SJSA1 (cell line): ENCODE results near the gene ITPR2. TPM values are rescaled to one million over a fixed set of nuclear protein-coding genes. Genes with fewer than 3 reads are reported as not detected.
A peak's percentile ranks its signal among the peaks of the same experiment; 100 is the strongest.
"Not testable (repeated sequence)": the region's sequence is repeated elsewhere in the genome, so short reads cannot be mapped to it uniquely, and the experiment has no call there.

Experiments used
- DNase-seq, 2 experiments: peaks; one replicate each; pipeline ENCODE4 v3.0.0-alpha.2; 2015 to 2020; ENCODE audit warnings: low spot score in 2 of 2, low read depth in 1 of 2
- H3K27ac ChIP-seq: fragments of 250-450 bp; sonication (Bioruptor Pico); 2 replicates; pipeline ENCODE4 v1.5.1; 2020; ENCODE audit warnings: mild to moderate bottlenecking, moderate library complexity
- H3K27me3 ChIP-seq: fragments of 250-450 bp; sonication (Bioruptor Pico); replicated peaks from 2 replicates; pipeline ENCODE4 v1.5.1; 2020; ENCODE audit warnings: mild to moderate bottlenecking, moderate library complexity
- H3K36me3 ChIP-seq: fragments of 250-450 bp; sonication (Bioruptor Pico); 2 replicates; pipeline ENCODE4 v1.5.1; 2020; ENCODE audit warnings: mild to moderate bottlenecking
- H3K4me1 ChIP-seq: fragments of 250-450 bp; sonication (Bioruptor Pico); replicated peaks from 2 replicates; pipeline ENCODE4 v1.6.1; 2021; ENCODE audit warnings: mild to moderate bottlenecking
- H3K4me3 ChIP-seq: fragments of 250-450 bp; sonication (Bioruptor Pico); 2 replicates; pipeline ENCODE4 v1.5.1; 2020; ENCODE audit warnings: mild to moderate bottlenecking
- H3K9me3 ChIP-seq: fragments of 250-450 bp; sonication (Bioruptor Pico); replicated peaks from 2 replicates; pipeline ENCODE4 v1.5.1; 2020; ENCODE audit warnings: mild to moderate bottlenecking
- total RNA-seq: library from RNA; depleted of rRNA; stranded (reverse); fragments of >200 nt; shearing (Covaris generic); gene quantifications from 2 replicates; pipeline ENCODE4 v1.2.3, GENCODE V29; 2014

Gene ITPR2
- total RNA-seq, 1 experiment from 2014 or later = 82.3 TPM

- Histone ChIP-seq H3K4me3 (no peak overlapping the region), H3K27me3 (no peaks in the 10 kb centered on the region), H3K9me3 (no peaks in the 10 kb centered on the region; the same call in none of the 2 replicates), H3K27ac (no peak overlapping the region), H3K36me3 (no peaks in the 10 kb centered on the region), H3K4me1 (no peaks in the 10 kb centered on the region)
- no peak for DNase-seq
Measured at GRCh38 chr12:26762186-26762585, 70.8 kb downstream of the ITPR2 start.

GRCh38 chr12:26761775-26762174 lies 71.2 kb downstream of the ITPR2 start:
- Histone ChIP-seq H3K27me3 (no peaks in the 10 kb centered on the region), H3K27ac (no peak overlapping the region), H3K4me1 (no peaks in the 10 kb centered on the region), H3K36me3 (no peaks in the 10 kb centered on the region), H3K4me3 (no peak overlapping the region), H3K9me3 (no peaks in the 10 kb centered on the region; the same call in none of the 2 replicates)
- DNase-seq = no peak

- Histone ChIP-seq H3K4me3 (no peak overlapping the region), H3K36me3 (no peaks in the 10 kb centered on the region), H3K27me3 (no peaks in the 10 kb centered on the region)
Measured at GRCh38 chr12:26760657-26761293, 72.2 kb downstream of the ITPR2 start.

GRCh38 chr12:26755362-26755761 lies 77.6 kb downstream of the ITPR2 start:
- not testable (repeated sequence) for H3K27me3 ChIP-seq, H3K4me3 ChIP-seq, H3K36me3 ChIP-seq, H3K27ac ChIP-seq, H3K4me1 ChIP-seq, DNase-seq, H3K9me3 ChIP-seq

More at GRCh38 chr12:26760657-26761293, 72.2 kb downstream of the ITPR2 start:
- DNase-seq = no peak
- Histone ChIP-seq H3K9me3 (no peaks in the 10 kb centered on the region; the same call in none of the 2 replicates), H3K27ac (no peak overlapping the region), H3K4me1 (no peaks in the 10 kb centered on the region)

- no peak overlapping the region for H3K4me3 ChIP-seq
- DNase-seq = no peak
- H3K9me3 ChIP-seq = no peaks in the 10 kb centered on the region
- H3K27ac ChIP-seq = no peak overlapping the region
- peaks cover 9% of the 10 kb centered on the region for H3K4me1 ChIP-seq
- 0 out of 2 replicates have a peak, but pooled peaks cover 3% of the 10 kb centered on the region for H3K36me3 ChIP-seq
- no peaks in the 10 kb centered on the region for H3K27me3 ChIP-seq
Measured at GRCh38 chr12:26754148-26754547, 78.8 kb downstream of the ITPR2 start.

GRCh38 chr12:26751179-26751578 lies 81.8 kb downstream of the ITPR2 start:
- H3K36me3 ChIP-seq = 0 out of 2 replicates have a peak, but pooled peaks cover 3% of the 10 kb centered on the region

GRCh38 chr12:26750531-26751175 lies 82.3 kb downstream of the ITPR2 start:
- peaks cover 42% of the 10 kb centered on the region for H3K4me1 ChIP-seq

More at GRCh38 chr12:26751179-26751578, 81.8 kb downstream of the ITPR2 start:
- Histone ChIP-seq H3K9me3 (no peaks in the 10 kb centered on the region), H3K4me1 (peaks cover 36% of the 10 kb centered on the region), H3K27me3 (no peaks in the 10 kb centered on the region), H3K4me3 (no peak overlapping the region), H3K27ac (no peak overlapping the region)
- DNase-seq = no peak

GRCh38 chr12:26749781-26750180 lies 83.2 kb downstream of the ITPR2 start:
- DNase-seq = no peak
- no peaks in the 10 kb centered on the region for H3K36me3 ChIP-seq
- H3K4me3 ChIP-seq = no peak overlapping the region
- no peaks in the 10 kb centered on the region for H3K27me3 ChIP-seq
- no peaks in the 10 kb centered on the region for H3K9me3 ChIP-seq
- no peak overlapping the region for H3K27ac ChIP-seq
- peaks cover 50% of the 10 kb centered on the region for H3K4me1 ChIP-seq

More at GRCh38 chr12:26750531-26751175, 82.3 kb downstream of the ITPR2 start:
- no peak overlapping the region for H3K4me3 ChIP-seq
- H3K27me3 ChIP-seq = no peaks in the 10 kb centered on the region
- no peak for DNase-seq
- H3K9me3 ChIP-seq = no peaks in the 10 kb centered on the region
- H3K36me3 ChIP-seq = 0 out of 2 replicates have a peak, but pooled peaks cover 2% of the 10 kb centered on the region
- no peak overlapping the region for H3K27ac ChIP-seq

GRCh38 chr12:26748741-26749431 lies 84.1 kb downstream of the ITPR2 start:
- Histone ChIP-seq H3K4me1 (peaks cover 50% of the 10 kb centered on the region), H3K9me3 (no peaks in the 10 kb centered on the region), H3K27ac (no peak overlapping the region), H3K36me3 (no peaks in the 10 kb centered on the region), H3K4me3 (no peak overlapping the region), H3K27me3 (no peaks in the 10 kb centered on the region)
- DNase-seq = peak in 1 of 2 experiments; percentile 28

GRCh38 chr12:26748412-26748740 lies 84.6 kb downstream of the ITPR2 start:
- Histone ChIP-seq H3K4me3 (no peak overlapping the region), H3K27me3 (no peaks in the 10 kb centered on the region), H3K36me3 (no peaks in the 10 kb centered on the region), H3K4me1 (peaks cover 50% of the 10 kb centered on the region), H3K9me3 (no peaks in the 10 kb centered on the region), H3K27ac (no peak overlapping the region)
- no peak for DNase-seq

- peaks cover 50% of the 10 kb centered on the region for H3K4me1 ChIP-seq
- no peak overlapping the region for H3K4me3 ChIP-seq
- H3K36me3 ChIP-seq = no peaks in the 10 kb centered on the region
- H3K27me3 ChIP-seq = no peaks in the 10 kb centered on the region
- DNase-seq = peak; percentile 51 to 65
- peak overlapping the region; percentile 29 for H3K27ac ChIP-seq
- H3K9me3 ChIP-seq = no peaks in the 10 kb centered on the region
Measured at GRCh38 chr12:26746121-26746714, 86.8 kb downstream of the ITPR2 start.

GRCh38 chr12:26744697-26745440 lies 88.1 kb downstream of the ITPR2 start:
- Histone ChIP-seq H3K4me3 (no peak overlapping the region), H3K27ac (no peak overlapping the region), H3K27me3 (no peaks in the 10 kb centered on the region), H3K36me3 (no peaks in the 10 kb centered on the region), H3K9me3 (no peaks in the 10 kb centered on the region), H3K4me1 (peaks cover 48% of the 10 kb centered on the region)
- DNase-seq = no peak

GRCh38 chr12:26744042-26744626 lies 88.9 kb downstream of the ITPR2 start:
- no peak for DNase-seq
- Histone ChIP-seq H3K4me1 (peaks cover 41% of the 10 kb centered on the region), H3K9me3 (no peaks in the 10 kb centered on the region), H3K4me3 (no peak overlapping the region), H3K36me3 (no peaks in the 10 kb centered on the region), H3K27ac (no peak overlapping the region), H3K27me3 (no peaks in the 10 kb centered on the region)
